ENCODE results near the gene EFL1. TPM values are rescaled to one million over a fixed set of nuclear protein-coding genes. Genes with fewer than 3 reads are reported as not detected.

Gene EFL1
- total and polyA plus RNA-seq, 8 donors: 2.3 to 9.7 (median 7.3) TPM

DNA sequence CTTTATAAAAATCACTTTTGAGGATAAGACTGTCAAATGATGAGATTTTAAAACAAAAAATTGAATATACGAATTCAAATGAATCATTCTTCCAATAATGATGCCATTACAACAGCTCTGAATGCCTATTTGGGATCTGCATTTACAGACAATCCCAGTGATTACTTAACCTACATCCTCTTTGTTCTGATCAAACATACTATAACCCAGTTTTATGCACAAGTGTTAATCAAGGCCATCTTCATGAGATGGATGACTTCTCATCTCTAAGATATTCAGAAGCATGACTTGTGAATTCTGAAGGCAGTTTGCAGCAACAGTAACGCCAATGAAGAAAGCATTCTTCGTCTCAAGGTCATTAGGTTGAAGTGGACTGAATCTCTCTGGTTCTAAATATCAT is 126.4 kb downstream of the EFL1 start:
- intact Hi-C loops (cut with DNase I): no loop called here
- Histone ChIP-seq H3K27me3 (no peaks in the 10 kb centered on the region), H3K4me3 (no peak overlapping the region), H3K27ac (no peak overlapping the region), H3K9me3 (no peaks in the 10 kb centered on the region), H3K36me3 (peaks cover 0 to 4% (median 0%) of the 10 kb centered on the region in 3 donors), H3K4me1 (no peaks in the 10 kb centered on the region)
- ATAC-seq (no peak), FAIRE-seq (no peak), DNase-seq (no peak)
- 89 to 97% methylated on average over 3 of the region's 3 CpGs for WGBS, 2 donors
- TF ChIP-seq, protein P1, sequence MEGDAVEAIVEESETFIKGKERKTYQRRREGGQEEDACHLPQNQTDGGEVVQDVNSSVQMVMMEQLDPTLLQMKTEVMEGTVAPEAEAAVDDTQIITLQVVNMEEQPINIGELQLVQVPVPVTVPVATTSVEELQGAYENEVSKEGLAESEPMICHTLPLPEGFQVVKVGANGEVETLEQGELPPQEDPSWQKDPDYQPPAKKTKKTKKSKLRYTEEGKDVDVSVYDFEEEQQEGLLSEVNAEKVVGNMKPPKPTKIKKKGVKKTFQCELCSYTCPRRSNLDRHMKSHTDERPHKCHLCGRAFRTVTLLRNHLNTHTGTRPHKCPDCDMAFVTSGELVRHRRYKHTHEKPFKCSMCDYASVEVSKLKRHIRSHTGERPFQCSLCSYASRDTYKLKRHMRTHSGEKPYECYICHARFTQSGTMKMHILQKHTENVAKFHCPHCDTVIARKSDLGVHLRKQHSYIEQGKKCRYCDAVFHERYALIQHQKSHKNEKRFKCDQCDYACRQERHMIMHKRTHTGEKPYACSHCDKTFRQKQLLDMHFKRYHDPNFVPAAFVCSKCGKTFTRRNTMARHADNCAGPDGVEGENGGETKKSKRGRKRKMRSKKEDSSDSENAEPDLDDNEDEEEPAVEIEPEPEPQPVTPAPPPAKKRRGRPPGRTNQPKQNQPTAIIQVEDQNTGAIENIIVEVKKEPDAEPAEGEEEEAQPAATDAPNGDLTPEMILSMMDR (IDR thresholded peaks at IDR 0.05): no peak

DNA sequence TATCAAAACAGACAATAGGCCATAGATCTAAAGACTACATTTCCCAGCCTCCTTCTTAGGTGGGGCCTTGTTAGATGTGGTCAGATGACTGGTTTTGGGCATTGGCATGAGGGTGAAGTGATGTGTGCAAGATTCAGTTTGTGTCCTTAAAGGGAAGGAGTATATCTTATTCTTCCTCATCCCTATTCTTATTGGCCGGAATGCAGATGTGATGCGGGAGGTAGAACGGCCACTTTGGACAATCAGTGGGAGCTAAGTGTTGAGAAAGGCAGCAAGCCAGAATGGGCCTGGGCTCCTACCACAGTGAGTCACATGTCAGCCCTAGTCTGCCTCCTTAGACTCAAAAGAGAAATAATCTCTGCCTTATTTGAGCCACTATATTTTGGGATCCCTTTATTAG is 126.9 kb downstream of the EFL1 start:
- FAIRE-seq: no peak

DNA sequence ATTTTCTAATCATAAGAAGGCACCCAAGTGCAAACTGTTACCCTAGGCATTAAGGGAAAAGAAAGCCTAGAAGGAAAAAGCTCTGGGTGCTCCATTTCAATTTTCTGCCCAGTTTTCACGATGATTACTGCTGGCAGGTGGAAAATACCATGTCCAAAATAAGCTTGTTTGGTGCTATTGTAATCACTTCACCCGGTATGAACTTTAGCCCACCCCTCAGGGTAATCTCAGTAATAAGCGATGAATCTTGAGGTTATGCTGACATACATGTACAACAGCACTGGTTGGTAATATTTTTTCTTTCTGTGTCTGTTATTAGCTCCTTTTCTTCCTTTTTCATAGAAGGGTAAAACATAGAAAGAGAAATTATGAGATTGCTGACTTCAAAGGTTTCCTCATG is 128.1 kb downstream of the EFL1 start:
- intact Hi-C loops (cut with DNase I): no loop called here
- WGBS, 2 donors: 91 to 98% methylated on average over 3 of the region's 3 CpGs

More for the DNA sequence above, 126.9 kb downstream of the EFL1 start:
- Histone ChIP-seq H3K9me3 (no peaks in the 10 kb centered on the region), H3K36me3 (peaks cover 0 to 7% (median 0%) of the 10 kb centered on the region in 3 donors), H3K27ac (no peak overlapping the region), H3K27me3 (no peaks in the 10 kb centered on the region), H3K4me3 (no peak overlapping the region), H3K4me1 (no peaks in the 10 kb centered on the region)
- TF ChIP-seq, protein P1 (IDR thresholded peaks at IDR 0.05): no peak
- no peak for ATAC-seq
- WGBS, 2 donors: 95 to 97% methylated on average over 3 of the region's 3 CpGs
- intact Hi-C loops (cut with DNase I): no loop called here
- DNase-seq: no peak

DNA sequence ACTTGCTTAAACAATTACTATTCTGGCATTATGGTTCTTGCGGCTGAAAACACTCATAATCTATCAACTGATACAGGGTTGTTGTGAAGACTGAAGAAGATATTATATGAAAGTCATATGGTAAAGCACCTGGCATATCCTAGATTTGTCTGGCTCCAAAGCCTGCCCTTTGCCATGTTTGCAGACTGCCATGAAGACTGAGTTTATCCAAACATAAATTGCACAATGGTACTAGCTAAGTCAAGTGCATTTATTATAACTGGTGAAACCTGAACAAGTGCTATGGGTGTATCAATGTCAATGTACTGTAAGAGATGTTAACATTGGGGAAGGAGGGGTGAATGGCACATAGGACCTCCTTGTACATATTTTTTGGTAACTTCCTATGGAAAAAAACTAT is 129.3 kb downstream of the EFL1 start:
- no peaks in the 10 kb centered on the region for H3K9me3 ChIP-seq
- no peak overlapping the region for H3K4me3 ChIP-seq
- WGBS, 2 donors: 89 to 96% methylated on average over 1 of the region's 1 CpG
- no peak for DNase-seq
- no peak overlapping the region for H3K27ac ChIP-seq
- H3K27me3 ChIP-seq: no peaks in the 10 kb centered on the region
- no peaks in the 10 kb centered on the region for H3K4me1 ChIP-seq
- TF ChIP-seq, protein P1 (IDR thresholded peaks at IDR 0.05): no peak
- peaks cover 0 to 12% (median 0%) of the 10 kb centered on the region in 3 donors for H3K36me3 ChIP-seq
- intact Hi-C loops (cut with DNase I): no loop called here
- FAIRE-seq: no peak
- no peak for ATAC-seq

More for the DNA sequence above, 128.1 kb downstream of the EFL1 start:
- DNase-seq: no peak
- Histone ChIP-seq H3K27ac (no peak overlapping the region), H3K36me3 (peaks cover 0 to 12% (median 0%) of the 10 kb centered on the region in 3 donors), H3K27me3 (no peaks in the 10 kb centered on the region), H3K4me1 (no peaks in the 10 kb centered on the region), H3K4me3 (no peak overlapping the region), H3K9me3 (no peaks in the 10 kb centered on the region)
- ATAC-seq: no peak
- FAIRE-seq: no peak
- TF ChIP-seq, protein P1 (IDR thresholded peaks at IDR 0.05): no peak

DNA sequence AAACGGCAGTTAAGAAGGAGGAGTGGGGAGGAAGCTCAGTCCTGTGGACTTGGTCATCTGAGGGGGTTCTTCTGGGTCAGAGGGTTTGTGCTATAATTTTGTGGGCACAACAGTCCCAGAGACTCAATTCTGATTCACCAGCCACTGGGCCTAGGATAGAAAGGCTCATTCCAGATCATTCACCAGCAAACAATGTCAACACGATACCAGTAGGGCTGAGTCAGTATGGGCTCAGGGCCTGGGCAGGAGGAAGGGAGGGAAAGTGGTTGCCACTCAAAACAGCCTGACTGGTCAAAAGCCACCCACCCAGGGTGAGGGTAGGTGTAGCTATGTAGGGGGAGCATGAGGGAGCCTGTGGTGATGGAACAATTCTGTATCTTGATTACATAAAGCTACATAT is 129.8 kb downstream of the EFL1 start:
- FAIRE-seq (no peak), ATAC-seq (peak in 1 of 4 donors; percentile 22), DNase-seq (no peak)
- TF ChIP-seq, protein P1 (IDR thresholded peaks at IDR 0.05): no peak
- Histone ChIP-seq H3K36me3 (peaks cover 0 to 12% (median 0%) of the 10 kb centered on the region in 3 donors), H3K27ac (no peak overlapping the region), H3K27me3 (no peaks in the 10 kb centered on the region), H3K4me1 (no peaks in the 10 kb centered on the region), H3K9me3 (no peaks in the 10 kb centered on the region), H3K4me3 (no peak overlapping the region)
- WGBS, 2 donors: 90 to 100% methylated on average over 2 of the region's 2 CpGs
- intact Hi-C loops (cut with DNase I): no loop called here
